Stomach (tissue), 4 donors: ENCODE measurements around the gene ITGA2.

ENCODE experiments used
- POLR2A ChIP-seq, 4 donors: fragments of 450-650 bp; IDR thresholded peaks; one replicate each; pipeline ENCODE4 v1.6.1; 2016; ENCODE audit warnings: antibody characterized with exemption in 4 of 4, control low read depth in 2 of 4, mild to moderate bottlenecking in 1 of 4, moderate library complexity in 1 of 4
- TF ChIP-seq, protein P1 (sequence below), 7 experiments: fragments of 450-650 bp in 4 of 7; fragments of 200-600 bp in 3 of 7; sonication (generic) in 3 of 7; IDR thresholded peaks; one replicate each; pipeline ENCODE4 v1.5.1; 2016 to 2019; ENCODE audit warnings: antibody characterized with exemption in 7 of 7, control low read depth in 2 of 7, mild to moderate bottlenecking in 1 of 7

DNA sequence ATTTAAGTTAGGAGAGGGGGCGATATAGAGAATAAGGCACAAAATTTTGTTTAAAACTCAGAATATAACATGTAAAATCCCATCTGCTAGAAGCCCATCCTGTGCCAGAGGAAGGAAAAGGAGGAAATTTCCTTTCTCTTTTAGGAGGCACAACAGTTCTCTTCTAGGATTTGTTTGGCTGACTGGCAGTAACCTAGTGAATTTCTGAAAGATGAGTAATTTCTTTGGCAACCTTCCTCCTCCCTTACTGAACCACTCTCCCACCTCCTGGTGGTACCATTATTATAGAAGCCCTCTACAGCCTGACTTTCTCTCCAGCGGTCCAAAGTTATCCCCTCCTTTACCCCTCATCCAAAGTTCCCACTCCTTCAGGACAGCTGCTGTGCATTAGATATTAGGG is 102.1 kb downstream of the ITGA2 start:
- TF ChIP-seq, protein P1, sequence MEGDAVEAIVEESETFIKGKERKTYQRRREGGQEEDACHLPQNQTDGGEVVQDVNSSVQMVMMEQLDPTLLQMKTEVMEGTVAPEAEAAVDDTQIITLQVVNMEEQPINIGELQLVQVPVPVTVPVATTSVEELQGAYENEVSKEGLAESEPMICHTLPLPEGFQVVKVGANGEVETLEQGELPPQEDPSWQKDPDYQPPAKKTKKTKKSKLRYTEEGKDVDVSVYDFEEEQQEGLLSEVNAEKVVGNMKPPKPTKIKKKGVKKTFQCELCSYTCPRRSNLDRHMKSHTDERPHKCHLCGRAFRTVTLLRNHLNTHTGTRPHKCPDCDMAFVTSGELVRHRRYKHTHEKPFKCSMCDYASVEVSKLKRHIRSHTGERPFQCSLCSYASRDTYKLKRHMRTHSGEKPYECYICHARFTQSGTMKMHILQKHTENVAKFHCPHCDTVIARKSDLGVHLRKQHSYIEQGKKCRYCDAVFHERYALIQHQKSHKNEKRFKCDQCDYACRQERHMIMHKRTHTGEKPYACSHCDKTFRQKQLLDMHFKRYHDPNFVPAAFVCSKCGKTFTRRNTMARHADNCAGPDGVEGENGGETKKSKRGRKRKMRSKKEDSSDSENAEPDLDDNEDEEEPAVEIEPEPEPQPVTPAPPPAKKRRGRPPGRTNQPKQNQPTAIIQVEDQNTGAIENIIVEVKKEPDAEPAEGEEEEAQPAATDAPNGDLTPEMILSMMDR (IDR thresholded peaks at IDR 0.05), result no peak
- TF ChIP-seq POLR2A (IDR thresholded peaks at IDR 0.05), result no peak
